DOHH2 (cell line): ENCODE measurements around the gene ADRA2A.

Experiments
- CTCF ChIP-seq: fragments of 200-600 bp; sonication (generic); IDR thresholded peaks from one replicate; pipeline ENCODE4 v1.5.1; 2014; ENCODE audit warnings: antibody characterized with exemption, mild to moderate bottlenecking, low read depth, low read length; ENCODE audit not compliant: poor library complexity, severe bottlenecking
- EZH2phosphoT487 ChIP-seq: fragments of 200-600 bp; sonication (generic); IDR thresholded peaks from 2 replicates; pipeline ENCODE4 v1.6.1; 2017; ENCODE audit warnings: borderline replicate concordance, mild to moderate bottlenecking, antibody characterized with exemption, low read length, moderate library complexity, mixed read lengths

- TF ChIP-seq CTCF (no peak), EZH2phosphoT487 (no peak)
Measured at GRCh38 chr10:111079241-111079760, 2.5 kb downstream of the ADRA2A start.
